T-helper 1 cell treated with Interleukin-12 subunit alpha and Interleukin-12 subunit beta and Interleukin-4 antibody, amounts not matched to agents 30 ng/mL and 1 ng/mL, for 36 hours (primary cell): ENCODE results near the gene ADGRV1. TPM values are rescaled to one million over a fixed set of nuclear protein-coding genes. Genes with fewer than 3 reads are reported as not detected.
"Not testable (repeated sequence)": the region's sequence is repeated elsewhere in the genome, so short reads cannot be mapped to it uniquely, and the experiment has no call there.

Experiments
- intact Hi-C: fragments of 100-400 bp; cut with micrococcal nuclease; formaldehyde crosslinking; loops from one replicate; pipeline ENCODE4 v1.15.1; 2024
- total RNA-seq: library from RNA; stranded (reverse); gene quantifications from 2 replicates; pipeline ENCODE4 v1.2.3, GENCODE V29; 2022

Gene ADGRV1
- total RNA-seq, 1 donor from 2014 or later = 0.05 TPM

- intact Hi-C loops = no loop called here
Observed at GRCh38 chr5:90981177-90981576, 422.6 kb downstream of the ADGRV1 start.

DNA sequence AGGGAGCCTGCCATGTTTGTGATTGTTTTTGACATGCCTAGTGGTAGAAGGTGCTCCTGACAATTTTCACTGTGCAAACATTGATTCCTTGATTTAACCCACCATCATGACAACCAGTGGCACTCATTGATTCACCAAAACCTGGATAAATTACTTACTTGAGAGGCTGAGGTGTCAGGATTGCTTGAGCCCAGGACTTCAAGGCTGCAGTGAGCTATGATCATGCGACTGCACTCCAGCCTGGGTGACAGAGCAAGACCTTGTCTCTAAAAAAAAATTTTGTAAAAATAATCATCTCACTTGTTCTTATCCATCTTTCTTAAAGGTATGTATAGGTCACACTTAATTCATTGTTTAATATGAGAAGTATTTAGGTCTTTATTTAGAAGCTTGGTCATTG lies 423.2 kb downstream of the ADGRV1 start:
- intact Hi-C loops = no loop called here

DNA sequence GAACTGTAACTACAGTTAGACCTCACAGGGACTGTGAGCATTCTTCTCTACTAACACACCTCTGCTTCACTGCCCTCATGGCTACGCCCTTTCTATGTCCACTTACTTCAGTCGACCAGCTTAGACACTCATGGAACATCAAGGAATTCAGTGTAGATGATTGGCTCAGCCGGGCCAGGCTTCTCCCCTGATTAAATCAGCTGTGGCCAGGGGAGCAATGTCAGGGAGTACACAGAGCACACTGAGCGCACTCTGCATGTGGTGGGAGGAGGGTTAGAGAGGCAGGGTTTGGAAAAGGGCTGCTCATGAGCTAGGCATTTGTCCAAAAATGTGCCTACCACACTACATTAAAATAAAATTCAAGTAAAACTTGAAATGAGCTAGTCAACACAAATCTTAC lies 424.0 kb downstream of the ADGRV1 start:
- intact Hi-C loops = no loop called here

GRCh38 chr5:90983148-90983547 lies 424.6 kb downstream of the ADGRV1 start:
- intact Hi-C loops = no loop called here

GRCh38 chr5:90983711-90984124 lies 425.1 kb downstream of the ADGRV1 start:
- intact Hi-C loops = no loop called here

DNA sequence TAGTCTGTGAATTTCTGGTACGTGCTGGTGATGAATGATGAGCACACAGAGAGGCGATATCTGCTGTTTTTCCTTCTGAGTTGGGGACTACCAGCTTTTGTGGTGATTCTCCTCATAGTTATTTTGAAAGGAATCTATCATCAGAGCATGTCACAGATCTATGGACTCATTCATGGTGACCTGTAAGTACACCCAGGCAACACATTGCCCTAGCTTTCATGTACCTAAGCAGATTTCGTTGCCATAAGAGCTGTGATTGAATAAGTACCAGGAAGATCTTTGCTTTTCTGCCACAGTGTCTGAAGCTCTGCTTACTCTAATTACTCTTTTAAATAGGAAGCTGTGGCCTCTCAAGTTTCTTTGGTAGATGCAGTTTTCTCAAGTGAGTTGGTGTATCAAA lies 426.7 kb downstream of the ADGRV1 start:
- intact Hi-C loops = no loop called here

DNA sequence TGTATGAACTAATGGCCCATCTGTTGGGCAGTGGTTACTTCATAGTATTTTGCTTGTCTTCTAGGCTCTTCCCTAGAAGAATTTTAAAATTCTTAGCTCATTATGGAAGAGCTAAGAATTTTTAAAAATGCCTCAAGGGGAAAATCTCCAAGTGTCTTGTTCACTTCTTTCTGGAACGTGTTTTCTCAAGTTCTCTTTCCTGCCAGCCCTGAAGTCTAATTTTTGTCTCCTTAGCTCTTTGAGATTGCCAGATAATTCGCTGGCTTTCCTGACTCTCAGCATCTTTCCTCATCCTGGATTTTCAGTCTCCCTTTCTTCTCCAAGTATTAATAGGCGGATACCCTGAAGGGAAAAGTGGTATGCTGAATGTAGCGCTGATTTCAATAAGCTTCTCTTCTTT lies 429.1 kb downstream of the ADGRV1 start:
- intact Hi-C loops = no loop called here

- intact Hi-C loops = no loop called here
Observed at GRCh38 chr5:90991201-90991600, 432.6 kb downstream of the ADGRV1 start.

DNA sequence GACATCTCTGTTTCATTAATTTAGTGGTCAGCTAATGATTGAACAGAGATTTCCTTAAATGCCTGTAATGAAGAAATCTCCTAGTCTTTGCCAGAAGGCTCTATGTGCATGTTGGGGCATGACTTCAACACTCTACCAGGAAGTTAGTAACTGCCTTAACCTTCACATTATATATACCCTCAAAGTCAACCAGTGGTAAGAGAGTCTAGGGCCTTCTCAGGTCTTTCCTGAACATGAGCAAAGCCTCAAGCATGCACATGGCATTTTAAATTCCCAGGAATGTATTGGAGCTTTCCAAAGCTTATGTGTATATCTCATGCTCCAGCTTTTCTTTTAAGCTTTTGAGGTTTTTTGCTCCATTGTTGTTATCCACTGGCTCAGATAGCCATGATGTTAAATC lies 436.2 kb downstream of the ADGRV1 start:
- intact Hi-C loops = no loop called here

DNA sequence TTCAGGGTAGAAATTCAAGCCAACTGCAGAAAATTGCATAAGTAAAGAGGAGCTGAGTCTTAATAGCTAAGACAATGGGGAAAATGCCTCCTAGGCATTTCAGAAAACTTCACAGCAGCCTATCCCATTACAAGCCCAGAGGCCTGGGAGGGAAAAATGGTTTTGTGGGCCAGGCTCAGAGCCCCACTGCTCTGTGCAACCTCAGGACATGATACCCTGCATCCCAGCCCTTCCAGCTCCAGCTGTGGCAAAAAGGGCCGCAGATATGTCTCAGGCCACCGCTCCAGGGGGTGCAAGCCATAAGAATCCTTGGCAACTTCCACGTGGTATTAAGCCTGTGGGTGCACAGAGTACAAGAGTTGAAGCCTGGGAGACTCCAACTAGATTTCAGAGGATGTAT lies 437.5 kb downstream of the ADGRV1 start:
- intact Hi-C loops = no loop called here

GRCh38 chr5:90997082-90997481 lies 438.5 kb downstream of the ADGRV1 start:
- intact Hi-C loops = no loop called here

DNA sequence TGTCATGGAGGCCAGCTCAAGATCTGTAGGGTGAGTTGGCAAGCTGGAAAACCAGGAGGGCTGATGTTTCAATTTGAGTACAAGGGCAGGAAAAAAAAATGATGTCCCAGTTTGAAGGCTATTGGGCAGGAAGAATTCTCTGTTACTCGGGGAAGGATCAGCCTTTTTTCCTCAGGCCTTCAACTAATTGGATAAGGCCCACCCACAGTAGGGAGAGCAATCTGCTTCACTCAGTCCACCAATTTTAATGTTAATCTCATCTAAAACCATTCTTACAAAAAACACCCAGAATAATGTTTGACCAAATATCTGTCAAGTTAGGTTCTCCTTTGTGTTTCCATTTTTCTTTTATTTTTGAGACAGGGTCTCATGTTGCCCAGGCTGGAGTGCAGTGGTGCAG lies 442.1 kb downstream of the ADGRV1 start:
- intact Hi-C loops = no loop called here

DNA sequence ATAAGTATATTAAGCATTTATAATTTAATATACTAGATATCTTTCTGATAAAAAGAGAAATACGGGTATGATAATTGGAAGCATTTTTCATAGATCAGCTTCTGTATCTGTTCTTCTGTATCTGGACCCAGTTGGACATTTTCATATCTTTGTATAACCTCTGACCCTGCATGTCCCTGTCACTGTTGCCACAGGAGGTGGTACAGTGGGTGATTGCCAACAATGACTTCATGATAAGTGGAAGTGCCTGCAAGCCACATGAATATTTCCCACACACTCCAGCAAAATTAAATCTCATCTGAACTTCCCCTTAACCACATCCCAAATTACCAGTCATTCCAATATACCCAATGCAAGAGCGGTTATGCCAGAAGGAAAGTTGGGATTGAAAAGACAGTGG lies 448.1 kb downstream of the ADGRV1 start:
- intact Hi-C loops = no loop called here

GRCh38 chr5:91007251-91007650 lies 448.7 kb downstream of the ADGRV1 start:
- intact Hi-C loops = no loop called here

DNA sequence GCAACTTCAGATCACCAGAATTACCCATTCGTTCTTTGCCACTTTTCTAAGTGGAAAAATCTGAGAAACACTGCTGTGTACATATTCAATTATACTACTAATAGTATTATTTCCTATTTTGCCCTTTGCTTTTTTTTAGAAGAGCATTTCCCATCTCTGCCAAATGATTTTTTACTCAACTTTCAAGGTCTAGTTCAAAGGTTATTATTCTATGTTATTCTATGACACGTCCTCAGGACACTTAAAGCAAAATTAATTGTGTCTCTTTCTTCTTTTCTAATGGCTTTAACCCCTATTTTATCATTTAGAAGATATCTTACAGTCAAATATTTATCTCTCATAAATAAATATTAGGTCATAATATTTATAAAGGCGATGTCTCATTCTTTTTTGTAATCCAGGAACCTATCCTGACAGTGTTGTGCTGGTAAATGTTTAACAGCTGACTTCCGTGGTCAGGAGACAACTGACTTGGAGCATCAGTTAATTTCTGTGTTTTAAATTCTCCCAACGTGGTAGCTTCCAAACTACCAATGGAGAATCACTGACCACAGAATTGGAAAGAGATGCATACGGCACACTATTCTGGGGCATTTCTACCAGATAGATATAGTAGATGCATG lies 449.3 kb downstream of the ADGRV1 start:
- intact Hi-C loops = no loop called here

DNA sequence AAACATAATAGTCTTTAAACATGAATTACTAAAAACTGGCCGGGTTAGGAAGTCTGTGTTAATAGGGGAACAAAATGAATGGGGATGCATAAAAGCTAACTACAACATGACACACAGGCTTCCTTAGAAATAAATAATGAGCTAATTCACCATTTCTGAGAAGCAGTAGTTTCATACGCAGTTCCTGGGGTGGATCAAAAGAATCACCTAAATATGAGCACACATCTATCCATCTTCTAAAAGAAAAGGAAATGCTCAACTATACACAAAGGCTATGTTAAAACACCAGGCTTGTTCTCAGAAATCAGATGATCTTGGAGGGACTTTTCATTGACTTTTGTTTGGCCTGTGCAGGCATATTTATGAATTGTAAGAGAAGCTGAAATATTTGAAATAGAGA lies 451.5 kb downstream of the ADGRV1 start:
- intact Hi-C loops = no loop called here

- intact Hi-C loops = no loop called here
Observed at GRCh38 chr5:91011029-91011428, 452.4 kb downstream of the ADGRV1 start.

DNA sequence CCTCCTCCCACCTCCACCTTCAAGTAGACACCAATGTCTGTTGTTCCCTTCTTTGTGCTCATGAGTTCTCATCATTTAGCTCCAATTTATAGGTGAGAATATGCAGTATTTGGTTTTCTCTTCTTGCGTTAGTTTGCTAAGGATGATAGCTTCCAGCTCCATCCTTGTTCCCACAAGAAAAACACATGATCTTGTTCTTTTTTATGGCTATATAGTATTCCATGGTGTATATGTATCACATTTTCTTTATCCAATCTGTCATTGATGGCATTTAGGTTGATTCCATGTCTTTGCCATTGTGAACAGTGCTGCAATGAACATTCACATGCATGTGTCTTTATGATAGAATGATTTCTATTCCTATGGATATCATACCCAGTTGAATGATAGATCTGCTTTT lies 454.3 kb downstream of the ADGRV1 start:
- intact Hi-C loops = not testable (repeated sequence)

GRCh38 chr5:91016322-91016721 lies 457.7 kb downstream of the ADGRV1 start:
- intact Hi-C loops = no loop called here

DNA sequence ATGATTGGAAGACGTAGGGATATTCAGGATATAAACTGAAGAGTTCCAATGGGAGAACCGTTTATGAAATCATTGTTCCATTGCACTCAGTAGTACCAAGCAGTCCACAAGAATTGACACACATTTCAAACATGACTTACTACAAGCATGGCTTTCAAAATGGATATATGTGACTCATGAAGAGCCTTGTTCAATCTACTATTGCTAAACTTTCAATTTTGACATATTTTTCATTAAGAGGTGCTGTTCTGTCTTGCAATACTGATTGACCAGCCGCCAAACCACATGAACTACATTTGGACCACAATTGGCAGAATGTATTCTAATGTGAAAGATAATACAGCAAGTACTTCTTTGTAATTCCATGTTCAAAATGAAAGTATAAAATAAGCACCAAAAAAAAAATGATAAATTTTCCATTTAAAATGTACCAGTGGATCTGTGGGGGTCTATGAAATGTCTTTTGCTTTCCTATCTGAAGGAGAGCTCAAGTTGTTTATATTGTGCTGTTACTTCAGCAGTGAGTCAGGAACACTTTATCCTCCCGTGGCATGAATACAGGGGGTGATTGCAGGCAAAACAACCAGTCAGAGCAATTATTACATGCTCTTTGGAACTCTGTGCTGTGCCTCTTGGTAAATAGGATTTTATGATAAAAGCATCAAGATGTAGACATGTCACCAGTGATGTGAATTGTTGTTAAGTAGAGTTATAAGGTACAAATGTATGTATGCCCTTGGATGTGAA lies 458.5 kb downstream of the ADGRV1 start:
- intact Hi-C loops = no loop called here

- intact Hi-C loops = no loop called here
Observed at GRCh38 chr5:91018200-91018599, 459.6 kb downstream of the ADGRV1 start.

GRCh38 chr5:91018712-91019371 lies 460.2 kb downstream of the ADGRV1 start:
- intact Hi-C loops = no loop called here
